ENCODE measurements around the gene TMEM158.
A peak's percentile ranks its signal among the peaks of the same experiment; 100 is the strongest.

DNA sequence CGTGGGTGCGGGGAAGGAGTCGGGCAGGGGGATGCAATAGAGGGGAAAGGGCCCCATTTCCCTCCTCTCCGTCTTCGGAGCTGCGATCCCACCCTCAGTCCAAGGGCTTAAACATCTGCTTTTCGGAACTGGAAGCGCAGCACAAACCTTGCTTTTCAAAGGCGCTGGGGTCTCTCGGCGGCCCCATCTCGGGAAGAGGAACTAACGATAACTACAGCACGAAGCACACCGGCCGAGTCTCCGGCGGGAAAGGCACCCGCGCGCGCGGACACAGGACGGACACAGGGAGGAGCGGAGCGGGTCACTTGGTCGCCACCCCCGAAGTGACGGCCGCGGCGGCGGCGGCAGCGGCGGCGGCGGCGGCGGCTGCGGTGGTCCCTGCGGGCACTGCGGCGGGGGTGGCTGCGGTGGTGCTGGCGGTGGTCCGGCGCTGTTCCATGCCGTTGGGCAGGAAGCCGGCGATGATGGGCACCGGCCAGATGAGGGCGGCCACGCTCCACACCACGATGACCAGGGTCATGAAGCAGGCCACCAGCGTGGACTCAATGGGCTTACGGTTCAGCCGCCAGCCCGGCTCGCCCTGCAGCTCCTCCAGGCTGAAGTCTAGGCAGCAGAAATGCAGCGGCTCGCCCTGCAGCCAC is 1.1 kb downstream of the TMEM158 start:
- TF ChIP-seq EZH2 (IDR thresholded peaks at IDR 0.05; ENCODE audit: low read length) = no peak
- TF ChIP-seq, protein P1, sequence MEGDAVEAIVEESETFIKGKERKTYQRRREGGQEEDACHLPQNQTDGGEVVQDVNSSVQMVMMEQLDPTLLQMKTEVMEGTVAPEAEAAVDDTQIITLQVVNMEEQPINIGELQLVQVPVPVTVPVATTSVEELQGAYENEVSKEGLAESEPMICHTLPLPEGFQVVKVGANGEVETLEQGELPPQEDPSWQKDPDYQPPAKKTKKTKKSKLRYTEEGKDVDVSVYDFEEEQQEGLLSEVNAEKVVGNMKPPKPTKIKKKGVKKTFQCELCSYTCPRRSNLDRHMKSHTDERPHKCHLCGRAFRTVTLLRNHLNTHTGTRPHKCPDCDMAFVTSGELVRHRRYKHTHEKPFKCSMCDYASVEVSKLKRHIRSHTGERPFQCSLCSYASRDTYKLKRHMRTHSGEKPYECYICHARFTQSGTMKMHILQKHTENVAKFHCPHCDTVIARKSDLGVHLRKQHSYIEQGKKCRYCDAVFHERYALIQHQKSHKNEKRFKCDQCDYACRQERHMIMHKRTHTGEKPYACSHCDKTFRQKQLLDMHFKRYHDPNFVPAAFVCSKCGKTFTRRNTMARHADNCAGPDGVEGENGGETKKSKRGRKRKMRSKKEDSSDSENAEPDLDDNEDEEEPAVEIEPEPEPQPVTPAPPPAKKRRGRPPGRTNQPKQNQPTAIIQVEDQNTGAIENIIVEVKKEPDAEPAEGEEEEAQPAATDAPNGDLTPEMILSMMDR (optimal IDR thresholded peaks at IDR 0.05 in 1 of 3, IDR thresholded peaks at IDR 0.05 in 1 of 3, conservative IDR thresholded peaks at IDR 0.05 in 1 of 3; ENCODE audit: extremely low read depth in 1 of 3, insufficient read depth in 2 of 3, low read length in 3 of 3) = peak; percentile 12 to 88 (median 53)
